Fibroblast of skin of back (primary cell): ENCODE measurements around the gene MYLK2.

ENCODE experiments used
- DNase-seq: peaks from one replicate; pipeline ENCODE4 v3.0.0-alpha.2; 2013

Gene MYLK2

DNA sequence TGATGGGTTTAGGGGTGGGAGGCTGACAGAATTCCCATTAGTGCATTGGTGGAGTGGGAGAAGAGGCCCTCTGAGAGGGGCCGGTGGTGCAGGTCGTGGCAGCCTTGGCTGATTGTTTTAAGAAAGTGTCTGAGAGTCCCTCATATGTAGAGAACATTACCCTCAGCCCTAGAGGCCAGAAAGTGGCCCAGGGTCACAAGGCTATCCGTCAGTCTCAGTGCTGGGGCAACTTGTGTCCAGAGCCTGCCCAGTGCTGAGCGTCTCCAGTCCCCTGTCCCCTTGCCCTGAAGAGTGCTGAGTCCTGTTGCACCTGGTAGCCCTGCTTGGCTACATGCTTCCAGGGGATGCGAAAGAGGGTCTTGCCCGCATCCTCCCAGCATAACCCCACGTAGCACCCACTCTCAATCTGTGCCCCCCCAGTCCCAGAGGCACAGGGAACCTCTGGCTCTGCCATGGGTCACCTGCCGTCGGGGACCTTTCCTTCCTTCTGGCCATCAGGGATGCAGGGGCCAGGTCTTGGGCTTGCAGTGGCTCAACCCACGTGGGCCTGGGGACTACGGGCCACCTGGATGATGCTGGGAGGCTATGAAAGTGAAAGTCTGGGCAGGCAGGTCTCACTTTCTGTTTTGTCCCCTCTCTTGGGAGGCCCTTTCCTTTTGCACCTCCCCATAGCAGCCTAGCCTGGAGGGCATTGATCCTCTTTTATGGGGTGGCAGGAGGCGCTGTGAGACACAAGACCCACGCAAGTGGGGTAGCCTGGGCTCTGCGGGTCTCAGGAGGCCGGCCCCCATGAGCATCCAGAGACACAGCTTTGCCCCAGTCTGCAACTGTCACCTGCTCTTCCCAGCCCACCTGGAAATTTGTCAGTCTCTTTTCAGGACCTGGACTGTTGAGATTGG lies 39.0 kb downstream of the MYLK2 start:
- no peak for DNase-seq

DNA sequence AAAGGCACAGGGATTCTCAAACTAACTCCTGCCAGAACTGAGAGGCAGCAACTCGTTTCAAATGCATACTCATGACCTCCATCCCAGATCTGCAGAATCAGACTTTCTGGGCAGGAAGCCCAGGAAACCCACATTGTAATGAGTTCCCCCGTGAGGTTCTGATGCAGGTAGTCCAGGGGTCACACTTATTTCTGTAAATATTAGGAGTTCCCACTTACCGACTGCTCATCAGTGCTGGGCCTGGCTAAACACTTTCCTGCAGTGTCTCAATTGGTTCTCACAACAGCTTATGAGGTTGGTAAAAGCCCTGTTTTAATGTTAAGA lies 39.6 kb downstream of the MYLK2 start:
- DNase-seq = no peak

GRCh38 chr20:31859266-31859997 lies 40.3 kb downstream of the MYLK2 start:
- no peak for DNase-seq

DNA sequence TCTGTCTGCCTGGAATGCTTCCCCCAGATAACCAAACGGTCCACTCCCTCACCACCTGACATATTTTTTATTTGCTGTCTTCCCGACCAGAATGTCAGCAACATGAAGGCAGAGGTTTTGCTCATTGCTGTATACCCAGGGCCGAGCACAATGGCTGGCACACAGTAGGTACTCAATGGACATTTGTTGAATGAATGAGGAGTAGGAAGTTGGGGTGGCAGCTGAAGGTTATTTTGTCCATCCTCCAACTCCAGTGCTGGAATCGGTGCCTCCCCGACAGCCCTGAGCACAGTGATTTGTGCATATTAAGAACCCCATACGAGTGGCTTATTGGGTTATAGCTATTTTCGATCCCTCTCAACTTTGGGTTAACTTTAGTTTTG lies 40.8 kb downstream of the MYLK2 start:
- no peak for DNase-seq

DNA sequence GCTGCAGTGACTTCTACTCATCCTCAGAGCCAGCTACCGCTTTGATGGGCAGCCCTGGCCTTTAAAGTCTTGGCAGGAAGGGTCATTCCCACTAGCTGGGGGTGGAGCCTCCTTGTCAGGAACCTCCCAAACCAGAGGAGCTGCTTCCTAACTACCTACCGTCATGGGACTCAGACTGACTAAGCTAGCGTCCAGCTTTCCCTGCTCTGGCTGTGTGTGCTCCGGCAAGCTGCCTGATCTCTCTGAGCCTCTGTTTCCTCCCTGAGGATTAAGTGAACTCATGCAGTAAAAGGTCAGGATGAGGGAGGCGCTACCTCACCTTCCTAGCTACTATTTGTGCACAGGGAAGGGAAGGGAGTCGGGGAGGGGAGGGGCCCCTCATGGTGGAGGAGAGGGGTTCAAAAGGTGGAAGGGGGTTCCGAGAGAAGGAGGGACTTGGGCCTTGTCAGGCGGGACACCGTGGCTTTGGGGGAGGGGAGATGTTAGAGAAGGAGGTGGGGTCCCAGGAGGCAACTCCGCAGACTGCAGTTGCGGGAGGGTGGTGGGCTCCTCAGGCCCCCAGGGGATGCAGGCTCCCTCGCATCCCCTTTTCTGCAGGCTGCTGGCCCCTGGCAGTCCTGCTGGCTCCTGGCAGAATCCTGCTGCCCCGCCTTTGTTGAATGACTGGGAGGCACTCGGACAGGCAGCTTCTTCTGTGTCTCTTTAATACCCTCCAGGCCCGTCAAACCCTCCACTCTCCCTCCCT lies 41.4 kb downstream of the MYLK2 start:
- DNase-seq = no peak

DNA sequence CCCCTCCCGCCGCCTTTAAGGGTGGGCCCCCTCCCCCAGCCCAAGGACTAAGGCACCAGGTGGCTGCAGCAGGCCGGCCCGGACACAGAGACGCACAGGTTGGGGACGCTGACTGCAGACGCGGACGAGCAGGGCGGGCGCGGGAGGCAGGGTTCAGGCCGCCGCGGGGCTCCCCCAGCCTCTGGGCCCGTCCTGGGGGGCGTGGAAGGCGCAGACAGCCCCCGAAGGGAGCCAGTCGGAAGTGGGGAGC lies 41.9 kb downstream of the MYLK2 start:
- no peak for DNase-seq

- peak; percentile 66 for DNase-seq
Measured at GRCh38 chr20:31861385-31862156, 42.4 kb downstream of the MYLK2 start.

DNA sequence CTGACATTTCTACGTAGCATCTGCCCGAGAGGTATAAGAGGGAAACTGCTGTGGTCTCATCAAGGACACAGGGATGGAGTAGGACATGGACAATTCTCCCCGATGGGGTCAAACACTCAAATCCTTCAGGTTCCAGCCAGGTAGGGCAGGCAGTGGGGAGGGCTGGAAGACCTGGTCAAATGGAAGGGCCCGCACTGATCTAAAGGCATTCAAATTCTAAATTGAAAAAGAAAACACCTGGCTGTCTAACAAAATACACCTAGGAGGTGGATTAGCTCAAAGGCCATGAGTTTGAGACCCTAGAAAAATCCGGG lies 43.0 kb downstream of the MYLK2 start:
- no peak for DNase-seq

DNA sequence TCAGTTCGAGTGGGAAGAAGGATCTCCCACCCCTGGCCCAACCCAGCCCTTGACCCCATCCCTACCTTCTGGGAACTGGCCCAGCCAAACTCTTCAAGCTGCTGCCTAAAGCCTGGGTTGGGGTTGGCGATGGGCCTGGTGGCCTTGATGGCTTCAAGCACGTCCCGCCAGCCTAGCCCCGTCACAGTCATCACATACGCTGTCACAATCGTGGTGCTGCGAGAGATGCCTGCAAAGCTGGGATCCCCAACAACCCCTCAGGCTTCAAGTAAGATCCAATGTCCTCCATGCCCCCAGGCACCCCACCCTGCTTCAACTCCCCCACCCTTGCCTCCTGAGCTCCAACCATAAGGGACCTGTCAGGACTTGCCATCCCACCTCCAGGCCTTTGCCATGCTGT lies 43.4 kb downstream of the MYLK2 start:
- no peak for DNase-seq

- DNase-seq = no peak
Measured at GRCh38 chr20:31863296-31864085, 44.3 kb downstream of the MYLK2 start.

DNA sequence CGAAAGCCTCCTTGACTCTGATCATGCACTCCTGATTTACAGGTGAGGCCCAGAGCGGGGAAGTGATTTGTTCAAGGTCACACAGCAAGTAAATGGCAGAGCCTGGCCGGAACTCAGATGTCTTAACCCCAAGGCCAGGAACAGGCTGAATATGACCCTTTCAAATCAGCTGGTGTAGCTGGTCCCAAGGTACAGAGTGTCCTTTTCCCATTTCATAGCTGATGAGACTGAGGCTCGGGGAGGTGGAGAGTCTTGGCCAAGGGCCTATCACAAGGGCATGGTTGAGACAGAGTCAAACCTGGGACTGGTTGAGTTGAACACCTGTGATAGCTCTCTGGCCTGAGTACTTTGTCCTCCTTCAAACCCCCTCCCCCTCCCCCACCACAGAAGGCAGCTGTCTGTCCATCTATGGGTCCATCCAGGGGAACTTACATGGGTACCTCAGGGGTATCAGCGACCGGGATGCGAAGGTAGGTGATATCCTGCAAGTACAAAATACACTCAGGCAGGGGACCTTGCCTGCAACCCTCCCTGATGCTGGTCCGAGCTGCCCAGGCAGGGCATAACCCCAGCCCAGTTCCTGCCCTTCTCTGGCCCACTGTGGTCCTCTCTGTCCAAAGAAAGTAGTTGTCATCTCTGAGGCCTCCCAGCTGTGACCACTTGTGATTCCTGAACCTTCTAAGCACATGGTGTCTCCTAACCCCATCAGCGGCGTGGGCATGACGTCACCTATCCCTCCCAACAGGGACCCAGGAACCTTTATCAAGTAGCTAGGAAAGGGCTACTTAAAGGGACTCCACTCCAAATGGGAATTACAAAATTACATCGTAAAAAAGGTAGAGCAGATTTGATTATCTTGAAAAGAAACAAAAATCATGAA lies 45.6 kb downstream of the MYLK2 start:
- no peak for DNase-seq

DNA sequence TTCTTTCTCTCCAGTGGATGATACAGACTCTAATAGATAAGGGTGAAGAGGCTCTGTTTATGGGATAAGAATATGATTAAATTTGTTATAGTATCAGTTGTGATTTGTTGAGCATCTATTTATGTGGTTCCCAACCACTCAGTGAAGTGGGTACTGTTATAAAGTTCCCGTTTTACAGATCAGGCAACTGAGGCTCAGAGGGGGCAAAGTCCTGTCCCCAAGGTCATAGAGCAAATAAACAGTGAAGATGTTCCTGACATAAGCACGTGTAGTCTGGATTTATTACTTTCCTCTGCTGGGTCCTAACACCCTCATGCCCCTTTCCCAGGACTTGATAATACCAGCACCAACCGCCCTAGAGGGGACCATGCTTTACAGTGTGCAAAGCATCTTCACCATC lies 47.1 kb downstream of the MYLK2 start:
- no peak for DNase-seq

DNA sequence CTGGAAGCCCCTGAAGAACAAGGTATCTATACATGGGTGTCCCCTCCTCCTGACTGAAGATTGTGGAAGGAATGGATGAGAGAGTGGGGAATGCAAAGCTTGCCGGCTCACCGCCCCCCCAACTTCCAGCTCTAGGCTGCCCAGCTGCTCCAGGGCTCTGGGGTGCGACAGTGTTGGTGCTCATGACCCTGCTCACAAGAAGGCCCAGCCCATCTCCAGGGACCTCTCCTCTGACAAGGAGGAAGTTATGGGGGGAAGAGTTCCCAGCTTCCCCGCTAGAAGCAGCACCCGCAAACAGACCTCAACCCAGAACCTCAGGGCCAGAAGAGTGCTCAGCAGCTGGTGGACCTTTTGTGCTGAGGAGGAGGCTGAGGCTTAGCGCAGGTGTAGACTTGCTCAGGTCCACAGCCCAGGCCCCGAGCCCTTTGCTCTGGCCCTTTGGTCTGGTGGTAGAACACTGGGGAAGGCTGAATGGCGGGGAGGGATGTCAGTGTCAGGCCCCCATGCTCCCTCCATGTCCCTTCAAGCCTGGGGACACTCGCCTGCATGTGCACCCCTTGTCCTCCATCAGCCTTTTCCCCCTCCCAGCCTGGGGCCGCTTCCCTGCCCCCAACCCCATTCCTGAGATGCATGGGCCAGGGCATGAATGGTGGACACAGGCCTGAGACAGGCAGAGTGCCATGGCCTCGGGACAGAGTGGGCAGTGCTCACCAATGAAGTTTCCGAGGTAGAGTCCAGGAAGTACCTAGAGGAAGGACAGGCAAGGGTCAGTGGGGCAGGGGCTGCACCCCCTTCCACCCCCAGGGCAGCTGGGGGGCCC lies 49.9 kb downstream of the MYLK2 start:
- no peak for DNase-seq

DNA sequence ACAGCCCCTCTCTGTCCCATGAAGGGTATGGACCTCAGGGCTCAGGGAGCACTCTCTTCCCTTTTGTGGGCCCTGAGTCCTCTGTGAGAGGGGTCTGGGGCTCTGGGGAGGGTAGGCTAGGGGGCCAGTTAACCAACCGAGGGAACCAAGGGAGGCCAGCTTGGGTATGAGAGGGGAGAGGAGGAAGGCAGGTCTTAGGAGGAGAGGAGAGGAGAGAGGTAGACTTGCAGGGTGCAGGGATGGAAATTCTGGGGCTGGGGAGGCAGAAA lies 50.5 kb downstream of the MYLK2 start:
- no peak for DNase-seq

- peak; percentile 19 for DNase-seq
Measured at GRCh38 chr20:31869942-31870725, 51.0 kb downstream of the MYLK2 start, which contains the start of the genes DUSP15 and TTLL9. Gene DUSP15, minus strand, starts transcription at chr20:31870527. Its CDS starts 190 bp downstream, at chr20:31870337. Gene TTLL9, plus strand, starts transcription at chr20:31870634. Its CDS starts 493 bp downstream, at chr20:31871127.

GRCh38 chr20:31870726-31871617 lies 51.8 kb downstream of the MYLK2 start:
- DNase-seq = no peak

GRCh38 chr20:31871618-31871954 lies 52.4 kb downstream of the MYLK2 start:
- no peak for DNase-seq

- DNase-seq = no peak
Measured at GRCh38 chr20:31872406-31872805, 53.2 kb downstream of the MYLK2 start.

- DNase-seq = no peak
Measured at GRCh38 chr20:31875671-31876070, 56.5 kb downstream of the MYLK2 start.
